ENCODE results near the gene RFFL. TPM values are rescaled to one million over a fixed set of nuclear protein-coding genes. Genes with fewer than 3 reads are reported as not detected.

RFFL gene
- total RNA-seq, 1 donor from 2014 or later: 27.6 TPM

GRCh38 chr17:34996422-34997285 lies 66.9 kb downstream of the RFFL start:
- no peak for TF ChIP-seq CTCF (IDR thresholded peaks at IDR 0.05)
- intact Hi-C loops (cut with DNase I): no loop called here
- Histone ChIP-seq H3K4me1 (peaks cover 18% of the 10 kb centered on the region), H3K27me3 (ENCODE audit: low read depth) (no peaks in the 10 kb centered on the region), H3K36me3 (peaks cover 83% of the 10 kb centered on the region), H3K27ac (peak overlapping the region; percentile 20), H3K4me3 (no peak overlapping the region), H3K9me3 (no peaks in the 10 kb centered on the region)
- DNase-seq (no peak), ATAC-seq (no peak)

DNA sequence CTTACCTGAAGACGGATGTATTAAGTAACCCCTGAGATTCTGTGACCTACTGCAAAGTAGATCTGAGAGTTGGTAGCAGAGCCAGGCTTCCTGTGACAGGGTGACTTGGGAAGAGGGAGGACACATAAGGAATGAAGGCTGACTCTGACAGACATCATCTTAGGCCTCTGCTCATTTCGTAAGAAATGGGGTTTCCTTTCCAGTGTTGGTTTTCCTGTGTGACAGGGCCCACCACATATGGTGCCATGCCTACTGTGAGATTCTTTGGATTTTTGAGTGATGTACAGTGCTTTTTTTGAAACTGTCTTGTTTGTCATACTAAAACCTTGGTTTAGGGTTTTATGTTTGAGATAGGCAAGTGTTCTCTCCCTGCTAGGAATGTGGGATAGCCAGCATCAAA lies 70.5 kb downstream of the RFFL start:
- no peaks in the 10 kb centered on the region for H3K27me3 ChIP-seq (ENCODE audit: low read depth)
- intact Hi-C loops (cut with DNase I): no loop called here
- H3K27ac ChIP-seq: no peak overlapping the region
- TF ChIP-seq CTCF (IDR thresholded peaks at IDR 0.05): no peak
- H3K9me3 ChIP-seq: no peaks in the 10 kb centered on the region
- no peak for ATAC-seq
- H3K4me3 ChIP-seq: no peak overlapping the region
- H3K4me1 ChIP-seq: peaks cover 22% of the 10 kb centered on the region
- peaks cover 81% of the 10 kb centered on the region for H3K36me3 ChIP-seq
- DNase-seq: no peak

- intact Hi-C loops (cut with DNase I): no loop called here
- H3K36me3 ChIP-seq: peaks cover 85% of the 10 kb centered on the region
- peak overlapping the region; percentile 49 for H3K27ac ChIP-seq
Measured at GRCh38 chr17:34991606-34992005, 71.9 kb downstream of the RFFL start.

DNA sequence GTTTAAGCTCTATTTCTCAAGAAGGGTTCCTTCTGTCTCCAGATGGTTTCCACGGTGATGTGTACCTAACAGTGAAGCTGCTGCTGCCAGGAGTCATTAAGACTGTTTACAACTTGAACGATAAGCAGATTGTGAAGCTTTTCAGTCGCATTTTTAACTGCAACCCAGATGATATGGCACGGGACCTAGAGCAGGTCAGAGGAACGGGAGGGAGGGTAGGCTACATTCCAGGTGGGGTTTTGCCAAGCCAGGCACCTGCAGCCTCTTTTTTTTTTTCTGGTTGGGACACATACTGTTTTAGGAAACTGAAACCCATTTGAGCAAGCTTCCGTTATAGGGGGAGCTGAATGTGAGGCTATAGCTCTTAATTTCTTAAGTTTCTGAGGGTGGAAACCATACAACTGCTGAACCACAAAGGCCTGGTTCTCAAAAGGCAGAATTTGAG lies 72.6 kb downstream of the RFFL start:
- intact Hi-C loops (cut with DNase I): no loop called here
- peaks cover 10% of the 10 kb centered on the region for H3K4me1 ChIP-seq
- H3K27ac ChIP-seq: peak overlapping the region; percentile 49
- peaks cover 88% of the 10 kb centered on the region for H3K36me3 ChIP-seq
- TF ChIP-seq CTCF (IDR thresholded peaks at IDR 0.05): no peak
- H3K27me3 ChIP-seq (ENCODE audit: low read depth): no peaks in the 10 kb centered on the region
- ATAC-seq (peak; percentile 87 to 91), DNase-seq (no peak)
- H3K9me3 ChIP-seq: no peaks in the 10 kb centered on the region
- H3K4me3 ChIP-seq: no peak overlapping the region

More at GRCh38 chr17:34991606-34992005, 71.9 kb downstream of the RFFL start:
- DNase-seq (no peak), ATAC-seq (no peak)
- no peak overlapping the region for H3K4me3 ChIP-seq
- no peaks in the 10 kb centered on the region for H3K27me3 ChIP-seq (ENCODE audit: low read depth)
- H3K9me3 ChIP-seq: no peaks in the 10 kb centered on the region
- TF ChIP-seq CTCF (IDR thresholded peaks at IDR 0.05): no peak
- H3K4me1 ChIP-seq: peaks cover 10% of the 10 kb centered on the region

GRCh38 chr17:34989473-34989872 lies 74.0 kb downstream of the RFFL start:
- no peak for ATAC-seq
- DNase-seq: no peak
- intact Hi-C loops (cut with DNase I): no loop called here
- Histone ChIP-seq H3K9me3 (no peaks in the 10 kb centered on the region), H3K4me3 (no peak overlapping the region), H3K4me1 (peaks cover 10% of the 10 kb centered on the region), H3K27me3 (ENCODE audit: low read depth) (no peaks in the 10 kb centered on the region), H3K27ac (no peak overlapping the region), H3K36me3 (peaks cover 78% of the 10 kb centered on the region)
- no peak for TF ChIP-seq CTCF (IDR thresholded peaks at IDR 0.05)

Measured in lower lobe of right lung (tissue), 2 donors.